NCI-H2196 treated with DMSO at 0.1 percent for 48 hours (cell line): ENCODE measurements around the gene S100A3.

Source experiments
- DNase-seq: peaks from one replicate; lab custom pipeline; 2025; ENCODE audit not compliant: unreplicated experiment; lab: John Stamatoyannopoulos, UW

S100A3 gene

DNA sequence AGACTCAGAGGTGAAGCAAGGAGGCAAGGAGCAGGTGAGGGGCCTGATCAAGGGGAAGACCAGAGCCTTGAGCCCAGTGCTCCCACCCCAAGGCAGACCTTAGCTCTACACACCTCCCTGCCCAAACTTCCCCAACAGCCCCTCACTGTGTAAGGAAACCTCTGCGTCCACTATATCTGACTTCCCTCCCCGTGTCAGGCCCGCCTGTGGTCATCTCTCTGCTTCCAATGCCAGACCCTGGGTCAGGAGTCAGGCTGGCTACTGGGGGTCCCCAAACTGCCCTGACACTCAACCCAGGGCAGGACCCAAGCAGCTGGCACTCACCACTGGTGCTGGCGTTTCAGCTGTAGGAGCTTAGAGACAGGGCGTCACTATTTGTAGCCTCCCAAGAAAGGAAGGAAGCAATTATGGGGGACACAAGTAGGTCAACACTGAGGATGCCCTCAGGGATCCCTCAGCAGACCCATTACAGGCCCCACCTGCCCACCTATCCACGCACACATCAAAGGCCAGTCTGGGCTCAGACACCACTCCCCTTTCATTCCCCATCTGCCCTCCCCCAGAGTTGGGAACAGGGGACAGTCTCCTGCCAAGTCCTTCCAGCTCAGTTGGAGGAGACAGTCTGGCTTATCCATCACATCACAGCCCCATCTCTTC, 811 bp upstream of the S100A3 start:
- no peak for DNase-seq

DNA sequence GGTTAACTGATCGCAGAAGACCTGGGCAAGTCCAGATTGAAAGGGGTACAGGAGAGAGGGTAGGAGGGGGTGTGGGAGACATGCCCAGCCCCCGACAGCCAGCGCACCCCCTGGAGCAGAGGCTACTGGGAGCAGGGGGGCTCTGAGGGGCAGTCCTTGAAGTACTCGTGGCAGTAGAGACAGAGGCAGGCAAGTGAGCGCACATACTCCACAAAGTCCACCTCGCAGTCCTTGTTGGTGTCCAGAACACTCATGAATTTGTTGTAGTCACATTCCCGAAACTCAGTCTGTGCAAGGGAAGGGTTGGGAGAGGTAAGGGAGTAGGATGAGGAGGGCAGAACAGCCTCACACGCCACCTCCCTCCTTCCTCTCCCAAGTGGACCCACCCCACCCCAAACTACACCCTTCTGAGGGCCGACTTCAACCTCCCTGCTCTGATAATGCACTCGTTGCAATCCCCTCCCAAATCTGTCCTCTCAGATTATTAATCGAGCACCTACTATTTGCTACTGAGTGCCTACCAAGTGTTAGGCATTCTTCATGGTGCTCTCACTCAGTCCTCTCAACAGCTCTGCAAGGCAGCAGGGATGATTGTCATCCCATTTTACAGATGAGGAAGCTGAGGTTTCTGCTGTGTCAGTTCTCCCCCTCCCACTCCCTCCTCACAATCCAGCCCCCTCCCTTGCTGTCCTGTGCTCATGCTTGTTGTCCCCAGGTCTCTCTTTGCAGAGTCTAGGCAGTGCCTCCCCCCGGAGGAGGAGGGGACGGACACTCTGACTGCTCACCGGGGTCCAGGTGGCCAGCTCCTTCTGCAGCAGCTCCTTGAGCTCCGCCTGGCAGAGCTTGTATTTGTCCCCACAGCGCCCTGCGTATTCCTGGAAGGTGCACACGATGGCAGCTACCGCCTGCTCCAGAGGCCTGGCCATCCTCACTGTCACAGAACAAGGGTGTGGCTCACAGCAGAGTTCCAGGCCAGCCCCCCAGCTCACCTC, 1.2 kb downstream of the S100A3 start:
- DNase-seq: no peak

DNA sequence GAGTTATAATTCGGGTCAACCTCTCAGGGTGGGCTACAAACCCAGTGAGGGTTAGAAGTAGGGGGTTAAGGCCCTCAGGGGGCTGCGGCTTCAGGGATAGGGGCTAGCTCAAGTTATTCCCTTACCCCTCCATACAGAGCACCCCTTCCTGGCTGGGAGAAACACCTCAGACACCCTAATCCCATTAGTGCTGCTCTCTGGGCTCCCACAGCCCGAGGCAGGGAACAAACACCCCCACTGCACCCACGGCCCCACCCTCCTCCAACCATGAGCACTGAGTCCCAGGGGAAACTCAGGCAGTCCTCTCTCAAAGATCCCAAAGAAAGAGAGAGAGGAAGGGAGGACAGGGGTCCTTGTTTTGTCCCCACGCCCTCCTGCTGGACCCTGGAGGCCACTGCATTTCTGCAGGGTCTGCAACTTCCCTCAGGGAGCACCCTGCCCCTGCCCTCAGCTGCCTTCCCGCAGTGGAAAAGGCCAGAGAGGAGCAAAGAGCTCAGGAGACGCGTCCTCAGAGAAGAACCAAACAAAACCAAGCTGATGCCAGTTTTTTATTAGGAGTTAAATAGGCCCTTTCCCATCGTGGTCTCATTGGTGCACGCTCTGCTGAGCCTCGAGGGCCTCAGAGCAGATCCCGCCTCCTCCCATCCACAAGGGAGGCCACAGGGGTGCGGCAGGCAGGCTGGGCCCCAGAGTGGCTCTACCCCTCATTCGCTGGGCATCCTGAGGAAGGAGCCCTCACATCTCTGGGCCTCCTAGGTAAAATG, 2.1 kb downstream of the S100A3 start:
- no peak for DNase-seq

DNA sequence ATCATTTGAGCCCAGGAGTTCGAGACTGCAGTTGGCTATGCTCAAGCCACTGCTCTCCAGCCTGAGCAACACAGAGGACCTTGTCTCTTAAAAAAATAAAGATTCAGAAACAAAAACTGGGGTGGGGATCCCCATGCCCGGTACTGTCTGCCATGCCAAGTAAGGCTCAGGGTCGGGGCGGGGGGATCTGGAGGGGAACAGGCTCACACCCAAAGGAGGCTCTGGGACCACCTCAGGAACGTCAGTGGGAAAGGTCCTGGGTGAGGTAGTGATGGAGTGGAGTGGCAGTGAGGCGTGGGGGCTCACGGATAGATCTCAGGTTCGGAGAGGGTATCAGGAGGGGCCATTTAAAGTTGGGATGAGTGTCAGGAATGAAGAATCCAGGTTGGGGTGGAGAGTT, 2.7 kb downstream of the S100A3 start:
- DNase-seq: no peak

DNA sequence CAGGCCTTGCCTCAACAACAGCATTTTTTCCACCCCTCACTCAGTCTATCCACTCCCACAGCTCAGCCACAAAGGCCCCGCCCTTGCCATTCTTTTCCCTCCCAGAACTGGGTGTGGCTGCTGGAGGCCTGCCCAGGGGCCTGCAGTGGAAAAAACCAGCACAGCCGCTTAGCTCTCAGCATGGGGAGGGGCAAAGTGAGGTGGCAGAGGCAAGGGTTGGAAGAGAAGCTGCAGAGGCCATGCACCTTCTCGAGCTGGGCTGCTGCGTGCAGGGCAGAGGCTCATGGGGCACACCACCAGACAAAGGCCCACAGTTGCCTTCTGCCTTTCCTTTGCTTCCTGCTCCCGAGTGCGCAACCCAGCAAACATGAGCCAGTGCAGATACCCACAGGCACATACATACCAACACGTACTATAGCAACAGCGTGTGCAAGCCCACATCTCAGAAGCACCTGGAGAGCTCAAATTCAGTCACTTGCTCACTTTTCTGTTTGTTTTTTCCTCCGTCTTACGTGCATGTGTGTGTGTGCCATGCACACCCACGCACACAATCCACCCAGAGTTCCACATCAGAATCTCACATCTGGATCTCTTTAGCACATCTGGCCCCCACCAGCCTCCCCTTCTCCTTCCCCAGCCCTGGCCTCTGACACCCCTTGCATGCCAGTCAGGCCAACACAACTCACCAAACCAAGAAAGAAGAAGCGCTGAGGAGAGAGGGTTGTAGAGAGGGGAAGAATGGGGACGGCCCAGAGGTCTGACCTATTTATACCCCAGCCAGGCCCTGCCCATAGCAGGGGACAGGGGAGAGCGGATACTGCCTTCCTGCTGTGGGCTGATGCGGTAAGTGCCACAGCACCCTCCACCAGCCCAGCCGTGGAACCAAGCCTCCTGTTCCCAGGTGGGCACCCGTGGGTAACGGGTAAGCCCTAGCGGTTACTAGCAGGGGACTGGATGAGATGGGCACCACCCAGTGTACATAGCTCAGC, 3.7 kb downstream of the S100A3 start, which contains the start of gene S100A4:
Gene S100A4 (minus strand): TSS at position 740 of the 989 bp plus-strand sequence. CDS start 1,012 bp downstream, outside the sequence.
- DNase-seq: peak; percentile 79

DNA sequence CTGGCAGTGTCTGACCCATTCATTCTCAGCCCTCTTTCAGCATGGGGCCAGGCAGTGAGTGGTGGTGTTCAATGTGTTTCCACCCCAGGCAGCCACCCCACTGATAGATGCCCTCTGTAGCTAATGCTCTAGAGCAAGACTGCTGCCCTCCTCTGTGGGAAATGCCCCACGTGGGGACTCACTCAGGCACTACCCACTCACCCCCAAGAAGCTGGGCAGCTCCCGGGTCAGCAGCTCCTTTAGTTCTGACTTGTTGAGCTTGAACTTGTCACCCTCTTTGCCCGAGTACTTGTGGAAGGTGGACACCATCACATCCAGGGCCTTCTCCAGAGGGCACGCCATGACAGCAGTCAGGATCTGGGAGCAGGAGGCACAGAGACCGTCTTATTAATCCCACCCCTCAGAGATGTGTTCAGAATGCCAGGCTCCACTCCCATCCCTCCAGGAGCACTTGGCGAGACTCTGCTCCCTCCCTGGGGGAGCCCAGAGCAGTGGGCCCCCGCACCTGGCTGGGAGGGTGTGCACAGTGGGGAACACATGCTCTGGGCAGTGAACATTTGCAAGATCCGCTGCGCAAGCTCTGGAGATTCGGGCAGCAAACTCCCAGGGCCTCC, 4.5 kb downstream of the S100A3 start:
- DNase-seq: no peak

DNA sequence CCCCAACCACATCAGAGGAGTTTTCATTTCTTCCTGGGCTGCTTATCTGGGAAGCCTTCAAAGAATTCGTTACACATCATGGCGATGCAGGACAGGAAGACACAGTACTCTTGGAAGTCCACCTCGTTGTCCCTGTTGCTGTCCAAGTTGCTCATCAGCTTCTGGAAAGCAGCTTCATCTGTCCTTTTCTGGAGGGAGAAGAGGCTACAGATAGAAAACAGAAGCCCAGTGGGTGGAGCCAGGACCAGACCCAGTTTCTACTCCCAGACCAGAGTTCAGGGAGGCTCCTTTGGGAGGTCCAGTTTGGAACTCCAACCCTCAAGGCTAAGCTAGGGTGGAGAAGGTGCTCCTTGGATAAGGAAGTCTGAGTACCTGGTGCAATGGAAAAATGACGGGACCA, 5.3 kb downstream of the S100A3 start:
- no peak for DNase-seq

DNA sequence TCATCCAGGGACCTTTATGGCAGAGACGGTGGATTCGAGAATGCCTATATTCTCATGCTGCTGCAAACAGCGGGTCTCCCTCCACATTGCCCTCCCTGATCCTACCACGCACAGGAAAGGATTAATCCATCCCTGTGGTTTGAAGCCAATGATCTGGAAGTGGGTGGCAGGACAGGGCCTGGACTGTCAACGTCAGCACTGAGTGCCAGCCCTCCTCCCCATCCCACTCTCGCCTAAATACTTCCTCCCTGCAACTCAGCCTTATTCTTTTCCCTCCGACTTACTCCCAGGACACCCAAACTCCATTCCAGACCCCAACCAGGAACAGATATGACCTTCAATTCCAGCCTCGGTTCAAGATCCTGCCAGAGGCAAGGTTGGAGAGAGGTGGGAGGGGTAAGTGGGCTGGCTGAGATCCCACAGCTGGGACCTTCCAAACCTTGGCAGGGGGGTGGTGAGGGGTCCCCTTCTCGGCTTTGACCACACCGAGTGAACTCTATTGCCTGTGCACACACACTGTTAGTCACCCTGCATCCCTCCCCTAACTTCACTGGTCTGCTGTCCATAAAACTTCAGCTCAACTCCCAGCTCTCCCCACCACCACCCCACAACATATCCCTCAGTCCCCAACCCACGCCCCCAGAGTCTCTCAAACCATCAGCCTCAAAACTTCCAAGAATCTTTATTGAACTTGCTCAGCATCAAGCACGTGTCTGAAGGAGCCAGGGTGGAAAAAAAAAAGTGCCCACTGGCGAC, 5.9 kb downstream of the S100A3 start:
- DNase-seq: no peak

DNA sequence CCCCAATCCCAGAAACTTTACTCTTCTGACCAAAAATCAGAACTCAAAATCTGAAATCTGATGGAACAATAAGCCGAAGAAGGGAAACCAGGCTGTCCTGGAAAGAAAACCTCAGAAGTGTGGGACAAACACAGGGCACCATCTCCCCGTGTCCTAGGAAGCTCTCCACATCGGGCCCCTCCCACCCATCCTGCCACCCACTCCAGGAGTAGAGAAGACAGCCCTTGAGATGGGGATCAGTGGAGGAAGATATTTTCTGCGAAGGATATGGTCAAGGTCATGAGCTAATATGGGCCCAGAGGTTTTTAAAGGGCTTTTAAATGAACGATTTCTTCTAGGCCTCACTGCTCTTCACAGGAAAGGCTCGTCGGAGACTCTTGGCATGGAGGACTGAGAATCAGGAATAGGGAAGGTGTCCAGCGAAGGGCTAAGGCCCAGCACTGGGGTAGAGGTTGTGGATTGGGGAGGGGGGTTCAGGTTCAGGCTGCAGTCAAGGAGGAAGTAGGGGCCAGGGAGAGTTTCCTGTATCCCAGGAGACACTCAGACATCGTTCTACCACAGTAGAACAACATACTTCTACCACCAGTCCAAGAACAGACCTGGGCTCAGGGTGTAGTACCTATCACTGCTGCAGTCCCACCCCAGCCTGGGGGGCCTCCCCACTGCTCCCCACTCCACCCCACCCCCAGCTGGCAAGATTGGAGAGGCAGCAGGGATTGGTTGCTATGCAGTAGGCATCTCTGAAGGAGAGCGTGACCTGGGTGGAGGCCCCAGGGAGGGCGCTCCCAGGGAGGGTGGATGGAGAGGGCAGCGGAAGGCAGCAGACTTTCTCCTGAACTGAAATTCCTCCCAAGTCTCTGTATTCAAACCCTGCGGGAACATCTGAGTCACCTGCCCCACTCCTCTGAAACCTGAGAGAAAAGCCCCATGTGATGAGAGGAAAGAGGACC, 7.1 kb downstream of the S100A3 start:
- no peak for DNase-seq

DNA sequence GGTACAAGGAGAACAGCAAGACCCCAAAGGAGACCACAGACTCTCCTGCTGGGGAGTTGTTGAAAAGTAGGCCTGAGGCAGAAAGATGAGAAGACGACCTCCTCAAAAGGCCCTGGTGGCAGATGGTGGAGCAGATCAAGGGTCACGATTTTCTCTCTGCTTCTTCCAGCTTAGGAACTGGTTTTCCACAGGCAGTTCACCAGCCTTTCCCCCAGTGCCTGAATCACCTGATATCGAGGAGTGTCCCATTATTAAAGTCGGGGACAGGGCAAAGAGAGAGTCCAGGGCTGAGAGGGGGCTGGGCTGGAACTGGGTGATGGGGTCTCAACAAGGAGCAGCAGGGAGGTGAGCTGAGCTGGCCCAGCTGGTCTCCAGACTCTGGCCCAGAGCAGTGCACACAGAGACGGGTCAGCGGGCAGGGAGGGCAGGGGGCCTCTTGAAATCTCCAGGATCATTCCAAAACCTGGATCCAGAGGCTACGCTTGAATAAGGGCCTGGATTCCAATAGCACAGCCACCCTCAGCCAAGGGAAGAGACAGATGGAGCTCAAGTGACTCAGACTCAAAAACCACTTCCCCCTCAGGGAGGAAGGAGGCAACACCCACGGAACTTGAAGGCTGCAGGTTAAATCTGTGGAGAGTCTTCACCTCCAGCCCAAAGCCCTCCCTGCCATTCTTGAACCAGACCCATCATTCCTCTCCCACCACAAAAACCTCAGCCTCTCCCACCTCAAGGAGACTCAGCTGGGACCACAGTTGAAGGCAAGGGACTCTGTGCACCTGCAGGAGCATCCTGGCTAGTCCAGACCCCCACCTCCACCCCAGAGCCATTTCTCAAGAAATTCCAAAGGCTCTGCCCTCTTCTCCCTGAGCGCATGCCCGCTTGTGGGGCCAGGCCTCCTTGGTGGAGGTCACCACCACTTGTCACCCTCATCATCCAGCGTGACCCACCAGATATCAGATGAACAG, 8.4 kb downstream of the S100A3 start, which contains the start of gene S100A5:
Gene S100A5 (minus strand): TSS at position 541 of the 968 bp plus-strand sequence. CDS start 743 bp downstream, outside the sequence.
- no peak for DNase-seq

DNA sequence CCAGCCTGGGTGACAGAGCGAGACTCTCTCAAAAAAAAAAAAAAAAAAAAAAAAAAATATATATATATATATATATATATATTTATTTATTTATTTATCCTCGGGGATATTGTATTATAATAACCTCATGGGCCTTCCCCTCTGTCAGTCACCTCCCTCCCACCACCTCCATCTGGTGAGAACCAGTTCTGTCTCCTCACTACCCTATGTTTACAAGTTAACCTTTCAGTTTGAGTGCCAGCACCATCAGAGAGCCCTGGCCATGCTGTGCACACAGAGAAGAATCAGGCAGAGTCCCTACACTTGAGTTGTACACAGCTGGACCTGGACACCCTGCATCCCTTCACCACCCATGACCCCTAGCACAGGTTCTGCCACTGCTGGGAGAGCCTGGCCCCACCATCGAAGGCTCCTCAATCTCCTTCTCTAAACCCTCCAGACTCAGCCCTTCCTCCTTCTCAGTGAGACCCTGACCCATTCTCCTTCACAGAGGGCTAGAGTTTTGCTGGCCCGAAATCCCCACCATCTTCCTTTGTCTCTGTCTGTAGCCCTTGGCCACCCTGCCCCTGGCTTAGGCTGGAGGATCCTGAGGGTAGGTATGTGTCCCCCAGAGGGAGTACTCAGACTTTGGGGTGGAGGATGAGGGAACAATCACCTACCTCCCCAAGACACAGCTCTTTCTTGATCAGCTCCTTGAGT, 9.5 kb downstream of the S100A3 start:
- no peak for DNase-seq

DNA sequence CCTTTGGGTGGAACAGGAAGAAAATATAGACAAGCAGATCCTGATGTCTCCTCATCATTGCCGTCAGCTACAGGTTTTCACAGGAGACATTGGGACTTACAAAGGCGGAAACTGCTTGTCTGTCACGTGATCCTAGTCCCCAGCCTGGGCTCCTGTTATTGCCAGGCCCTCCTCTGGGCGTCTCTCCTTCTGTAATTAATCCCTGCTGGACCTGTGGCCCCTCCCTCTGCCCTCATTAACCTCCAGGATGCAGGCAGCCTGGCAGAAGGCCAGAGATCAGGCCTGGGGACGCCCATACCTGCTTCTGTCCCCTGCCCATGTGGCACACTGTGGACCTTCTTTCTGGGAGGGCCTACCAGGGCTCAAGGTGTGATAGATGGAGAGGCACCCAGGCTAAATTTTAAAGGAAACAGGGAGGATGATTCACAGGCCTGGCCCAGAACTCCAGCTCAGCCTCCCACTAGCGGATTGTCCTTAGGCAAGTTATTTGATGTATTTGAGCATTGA, 10.7 kb downstream of the S100A3 start:
- DNase-seq: no peak

DNA sequence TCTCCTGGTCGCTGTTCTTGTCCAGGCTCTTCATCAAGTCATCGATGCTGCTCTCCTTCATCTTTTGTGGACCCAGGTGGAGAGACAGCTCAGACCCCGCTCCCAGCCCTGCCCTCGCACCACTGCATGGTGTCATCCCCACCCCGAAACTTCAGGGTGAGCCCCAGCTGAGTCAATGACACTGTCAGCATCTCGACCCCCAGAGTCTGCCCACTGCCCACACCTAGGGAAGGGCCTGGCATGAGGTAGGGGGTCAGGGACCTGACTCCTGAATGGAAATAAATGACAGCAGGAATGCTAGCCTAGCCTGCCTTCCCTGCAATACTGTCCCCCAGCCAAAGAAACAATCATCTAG, 11.7 kb downstream of the S100A3 start:
- no peak for DNase-seq

DNA sequence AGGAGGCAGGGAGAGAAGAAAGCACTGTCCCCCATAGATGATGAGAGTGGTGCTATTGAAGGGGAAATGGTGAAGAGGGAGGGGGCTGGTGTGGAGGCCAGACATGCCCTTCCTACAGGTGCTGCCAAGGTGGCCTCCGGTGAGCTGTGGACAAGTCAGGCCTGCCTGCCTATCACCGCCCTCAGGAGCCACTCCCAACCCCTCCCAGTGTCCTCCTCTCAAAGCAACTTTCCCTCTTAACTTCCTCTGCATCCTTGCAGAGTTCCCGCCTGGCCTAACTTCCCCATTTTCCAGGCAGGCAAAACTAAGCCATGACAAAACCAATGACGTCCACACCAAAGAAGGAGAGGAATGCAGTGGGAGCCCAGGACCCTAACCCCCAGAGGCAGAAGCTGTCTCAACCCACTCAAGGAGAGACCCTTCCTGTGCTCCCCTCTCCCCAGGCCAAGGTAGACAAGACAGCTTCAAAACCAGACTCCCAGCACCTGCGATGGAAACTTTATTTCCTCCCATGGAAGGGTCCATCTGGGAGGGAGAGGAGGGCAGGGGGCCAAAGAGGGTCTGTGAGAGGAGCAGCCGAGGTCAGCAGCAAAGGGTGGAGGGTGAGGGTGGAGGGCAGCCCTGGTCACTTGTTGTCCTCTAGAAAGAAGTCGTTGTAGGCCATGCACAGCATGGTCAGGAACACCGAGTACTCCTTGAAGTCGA, 12.2 kb downstream of the S100A3 start:
- DNase-seq: no peak

DNA sequence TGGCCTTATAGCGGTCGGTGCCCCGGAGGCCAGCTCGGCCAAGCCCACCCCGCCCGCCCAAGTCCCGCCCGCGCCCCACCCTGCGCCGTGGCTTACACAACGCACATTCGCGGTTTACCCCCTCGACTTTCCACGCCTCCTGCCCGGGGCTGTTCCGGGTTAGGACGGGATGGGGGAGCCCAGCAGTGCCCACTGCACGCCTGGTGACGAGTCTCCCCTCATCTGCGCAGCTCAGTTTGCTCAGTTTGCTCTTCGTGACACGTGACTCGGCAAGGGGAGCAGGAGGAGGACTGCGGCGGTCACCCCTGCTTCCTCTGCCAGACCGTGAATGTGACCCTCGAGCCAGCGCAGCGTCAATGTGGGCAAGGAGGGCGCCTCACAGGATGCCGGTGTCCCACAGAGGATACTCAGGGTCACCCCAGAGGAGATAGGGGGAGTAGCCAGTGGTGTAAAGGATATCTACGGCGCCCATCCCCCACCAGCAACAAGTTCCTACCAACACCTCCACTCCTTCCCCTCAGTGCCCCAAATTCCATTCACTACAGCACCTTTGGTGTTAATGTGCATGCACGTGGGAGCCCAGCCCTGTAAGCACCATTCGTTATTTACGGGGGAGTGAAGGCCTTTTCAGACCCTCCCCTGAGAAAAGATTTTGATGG, 12.9 kb downstream of the S100A3 start:
- DNase-seq: peak; percentile 43
